DND-41 (cell line): Measurements from ENCODE around the gene DPYD.

Experiments
- ATAC-seq: fragments of 200-7000 bp; cut with Tn5 transposase; 3 replicates; pipeline ENCODE4 v1.9.1; 2021; ENCODE audit warnings: low read depth; ENCODE audit not compliant: insufficient read depth
- DNase-seq: peaks from one replicate; pipeline ENCODE4 v3.0.0-alpha.2; 2020
- H2AFZ ChIP-seq: 2 replicates; pipeline ENCODE4 v1.6.0; 2012; ENCODE audit warnings: low read depth, low read length
- H3K27ac ChIP-seq: 2 replicates; pipeline ENCODE4 v1.5.1; 2012; ENCODE audit warnings: low read length, inconsistent platforms
- H3K27me3 ChIP-seq: fragments of 200-600 bp; sonication (generic); 2 replicates; pipeline ENCODE4 v1.6.0; 2012; ENCODE audit warnings: low read length, mild to moderate bottlenecking, inconsistent platforms; ENCODE audit not compliant: insufficient read depth, poor library complexity
- H3K36me3 ChIP-seq: 2 replicates; pipeline ENCODE4 v1.5.1; 2012; ENCODE audit warnings: low read length, inconsistent platforms; ENCODE audit not compliant: insufficient read depth
- H3K4me1 ChIP-seq: 2 replicates; pipeline ENCODE4 v1.5.1; 2012; ENCODE audit warnings: mild to moderate bottlenecking, low read length; ENCODE audit not compliant: insufficient read depth
- H3K4me2 ChIP-seq: 2 replicates; pipeline ENCODE4 v1.6.0; 2012; ENCODE audit warnings: mild to moderate bottlenecking, moderate library complexity, low read length, inconsistent platforms; ENCODE audit not compliant: insufficient read depth
- H3K4me3 ChIP-seq, 2 experiments: fragments of 200-600 bp in 1 of 2; shearing (Covaris generic) in 1 of 2; 2 replicates each; pipeline ENCODE4 v1.5.1; 2012 to 2016; ENCODE audit warnings: inconsistent platforms in 2 of 2, low read length in 2 of 2, mild to moderate bottlenecking in 2 of 2, low read depth in 1 of 2, moderate library complexity in 1 of 2
- H3K79me2 ChIP-seq: 2 replicates; pipeline ENCODE4 v1.6.0; 2012; ENCODE audit warnings: low read length, inconsistent platforms; ENCODE audit not compliant: insufficient read depth
- H3K9ac ChIP-seq: 2 replicates; pipeline ENCODE4 v1.6.0; 2012; ENCODE audit warnings: low read depth, mild to moderate bottlenecking, inconsistent platforms, low read length, moderate library complexity
- H3K9me3 ChIP-seq: 2 replicates; pipeline ENCODE4 v1.5.1; 2012; ENCODE audit warnings: low read length, moderate library complexity, mild to moderate bottlenecking, inconsistent platforms; ENCODE audit not compliant: insufficient read depth, severe bottlenecking
- H4K20me1 ChIP-seq: 2 replicates; pipeline ENCODE4 v1.6.0; 2012; ENCODE audit warnings: low read length; ENCODE audit not compliant: insufficient read depth
- CTCF ChIP-seq: IDR thresholded peaks from 2 replicates; pipeline ENCODE4 v1.5.1; 2012; ENCODE audit warnings: borderline replicate concordance, low read length, moderate library complexity, mild to moderate bottlenecking; ENCODE audit not compliant: poor library complexity, severe bottlenecking; ENCODE audit errors: extremely low read depth
- EZH2 ChIP-seq: IDR thresholded peaks from 3 replicates; pipeline ENCODE4 v1.6.1; 2012; ENCODE audit warnings: borderline replicate concordance, low read depth, mild to moderate bottlenecking, moderate library complexity, low read length, inconsistent platforms; ENCODE audit not compliant: severe bottlenecking

DPYD gene

GRCh38 chr1:97119260-97120158 is 801.3 kb downstream of the DPYD start:
- H3K36me3 ChIP-seq: no peaks in the 10 kb centered on the region; the same call in 1 of the 2 replicates
- no peak for TF ChIP-seq CTCF
- TF ChIP-seq EZH2: no peak
- no peak overlapping the region for H3K4me3 ChIP-seq
- no peaks in the 10 kb centered on the region for H3K27me3 ChIP-seq
- no peak overlapping the region for H3K9ac ChIP-seq
- H4K20me1 ChIP-seq: no peaks in the 10 kb centered on the region
- no peak overlapping the region for H2AFZ ChIP-seq
- H3K4me1 ChIP-seq: no peaks in the 10 kb centered on the region
- no peak overlapping the region for H3K4me2 ChIP-seq
- H3K27ac ChIP-seq: no peak overlapping the region
- H3K9me3 ChIP-seq: no peaks in the 10 kb centered on the region
- no peaks in the 10 kb centered on the region for H3K79me2 ChIP-seq
- DNase-seq: no peak
- no peak for ATAC-seq

DNA sequence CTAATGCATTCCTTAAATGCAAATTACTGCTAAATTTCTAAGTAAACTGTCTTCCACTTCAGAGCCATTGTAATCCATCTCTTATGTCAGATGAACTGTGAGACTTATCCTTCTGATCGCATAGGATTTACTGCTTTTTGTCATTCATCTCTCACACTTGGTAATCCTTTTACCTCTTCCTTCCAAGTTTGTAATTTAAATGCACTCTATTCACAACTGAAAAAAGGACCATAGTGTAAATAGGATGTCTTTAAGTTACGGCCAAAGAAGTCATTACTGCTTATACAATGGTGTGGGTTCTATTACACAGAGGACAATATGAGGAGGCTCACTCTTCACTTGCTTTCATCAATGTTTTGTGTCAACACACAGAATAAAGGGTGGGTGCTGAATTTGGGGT is 806.0 kb downstream of the DPYD start:
- Histone ChIP-seq H3K4me2 (no peak overlapping the region), H3K9me3 (no peaks in the 10 kb centered on the region), H3K4me1 (no peaks in the 10 kb centered on the region), H3K27ac (no peak overlapping the region), H3K79me2 (no peaks in the 10 kb centered on the region), H3K36me3 (peaks cover 4% of the 10 kb centered on the region; the same call in 1 of the 2 replicates), H3K27me3 (no peaks in the 10 kb centered on the region), H3K9ac (no peak overlapping the region), H4K20me1 (no peaks in the 10 kb centered on the region), H3K4me3 (no peak overlapping the region), H2AFZ (no peak overlapping the region)
- TF ChIP-seq EZH2 (no peak), CTCF (no peak)
- ATAC-seq (no peak), DNase-seq (no peak)

DNA sequence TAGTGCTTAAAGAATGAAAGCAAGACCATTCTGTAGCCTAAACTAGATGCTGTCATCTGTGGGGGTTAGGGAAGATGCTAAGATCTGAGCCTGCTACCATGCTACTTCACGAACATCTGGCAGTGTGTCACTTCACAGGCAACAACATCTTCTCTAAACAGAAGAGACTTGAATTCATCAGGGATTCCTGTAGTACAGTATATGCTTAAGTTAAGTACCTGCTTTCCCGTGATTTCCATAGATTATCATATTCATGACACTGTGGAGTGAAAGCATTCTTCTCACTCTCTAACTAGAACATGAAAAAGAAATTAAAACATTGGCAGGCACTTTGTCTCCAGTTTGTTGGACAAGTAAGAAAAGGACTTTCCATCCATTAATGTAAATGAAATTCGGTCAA is 808.4 kb downstream of the DPYD start:
- Histone ChIP-seq H3K9me3 (no peaks in the 10 kb centered on the region), H3K4me3 (no peak overlapping the region), H3K79me2 (no peaks in the 10 kb centered on the region), H3K36me3 (peaks cover 8% of the 10 kb centered on the region; the same call in 1 of the 2 replicates), H3K27ac (no peak overlapping the region), H3K4me1 (no peaks in the 10 kb centered on the region), H3K27me3 (no peaks in the 10 kb centered on the region), H3K4me2 (no peak overlapping the region), H3K9ac (no peak overlapping the region), H2AFZ (no peak overlapping the region), H4K20me1 (no peaks in the 10 kb centered on the region)
- DNase-seq (no peak), ATAC-seq (no peak)
- no peak for TF ChIP-seq CTCF
- TF ChIP-seq EZH2: no peak
